ENCODE results near the gene GLO1.
A peak's percentile ranks its signal among the peaks of the same experiment; 100 is the strongest.

Gene GLO1

GRCh38 chr6:38697846-38698245 lies 5.1 kb downstream of the GLO1 start:
- no peak for TF ChIP-seq CTCF (IDR thresholded peaks at IDR 0.05; ENCODE audit: low read depth, low read length)
- no peaks in the 10 kb centered on the region for H3K9me3 ChIP-seq
- H3K36me3 ChIP-seq = peaks cover 17% of the 10 kb centered on the region
- no peak for DNase-seq
- H3K4me1 ChIP-seq = 0 out of 2 replicates have a peak, but pooled peaks cover 2% of the 10 kb centered on the region
- H3K4me3 ChIP-seq (ENCODE audit: low read depth, low read length) = no peak overlapping the region
- H3K27me3 ChIP-seq = no peaks in the 10 kb centered on the region

GRCh38 chr6:38696345-38696744 lies 6.6 kb downstream of the GLO1 start:
- Histone ChIP-seq H3K27me3 (no peaks in the 10 kb centered on the region), H3K4me1 (0 out of 2 replicates have a peak, but pooled peaks cover 2% of the 10 kb centered on the region), H3K36me3 (peaks cover 17% of the 10 kb centered on the region), H3K9me3 (no peaks in the 10 kb centered on the region), H3K4me3 (ENCODE audit: low read depth, low read length) (no peak overlapping the region)
- no peak for TF ChIP-seq CTCF (IDR thresholded peaks at IDR 0.05; ENCODE audit: low read depth, low read length)
- DNase-seq = no peak

- H3K36me3 ChIP-seq = peaks cover 15% of the 10 kb centered on the region
Measured at GRCh38 chr6:38695933-38696332, 7.0 kb downstream of the GLO1 start.

GRCh38 chr6:38695227-38695900 lies 7.6 kb downstream of the GLO1 start:
- H3K4me3 ChIP-seq (ENCODE audit: low read depth, low read length) = no peak overlapping the region
- no peaks in the 10 kb centered on the region for H3K9me3 ChIP-seq
- DNase-seq = no peak
- H3K4me1 ChIP-seq = 0 out of 2 replicates have a peak, but pooled peaks cover 2% of the 10 kb centered on the region
- H3K36me3 ChIP-seq = peaks cover 14% of the 10 kb centered on the region
- TF ChIP-seq CTCF (IDR thresholded peaks at IDR 0.05; ENCODE audit: low read depth, low read length) = no peak
- H3K27me3 ChIP-seq = no peaks in the 10 kb centered on the region

More at GRCh38 chr6:38695933-38696332, 7.0 kb downstream of the GLO1 start:
- TF ChIP-seq CTCF (IDR thresholded peaks at IDR 0.05; ENCODE audit: low read depth, low read length) = no peak
- Histone ChIP-seq H3K27me3 (no peaks in the 10 kb centered on the region), H3K4me3 (ENCODE audit: low read depth, low read length) (no peak overlapping the region), H3K9me3 (no peaks in the 10 kb centered on the region), H3K4me1 (0 out of 2 replicates have a peak, but pooled peaks cover 2% of the 10 kb centered on the region)
- no peak for DNase-seq

GRCh38 chr6:38688579-38689087 lies 14.3 kb downstream of the GLO1 start:
- no peak overlapping the region for H3K4me3 ChIP-seq (ENCODE audit: low read depth, low read length)
- no peak for DNase-seq
- H3K9me3 ChIP-seq = no peaks in the 10 kb centered on the region
- no peaks in the 10 kb centered on the region for H3K4me1 ChIP-seq
- TF ChIP-seq CTCF (IDR thresholded peaks at IDR 0.05; ENCODE audit: low read depth, low read length) = 0 out of 2 replicates have a peak, but pooled peaks have one; percentile 6
- no peaks in the 10 kb centered on the region for H3K27me3 ChIP-seq
- peaks cover 32% of the 10 kb centered on the region for H3K36me3 ChIP-seq

GRCh38 chr6:38687549-38687948 lies 15.4 kb downstream of the GLO1 start:
- H3K9me3 ChIP-seq = no peaks in the 10 kb centered on the region
- no peak for TF ChIP-seq CTCF (IDR thresholded peaks at IDR 0.05; ENCODE audit: low read depth, low read length)
- peaks cover 42% of the 10 kb centered on the region for H3K36me3 ChIP-seq
- DNase-seq = no peak
- H3K4me3 ChIP-seq (ENCODE audit: low read depth, low read length) = no peak overlapping the region
- H3K4me1 ChIP-seq = no peaks in the 10 kb centered on the region
- no peaks in the 10 kb centered on the region for H3K27me3 ChIP-seq

Data from BE2C (cell line).